Loucy (cell line): ENCODE data around the gene AGPAT2.

Source experiments
- H2AFZ ChIP-seq: fragments of 200-600 bp; sonication (generic); 2 replicates; pipeline ENCODE4 v1.6.0; 2016; ENCODE audit warnings: antibody characterized with exemption, mild to moderate bottlenecking, low read length, moderate library complexity
- H3F3A ChIP-seq: fragments of 200-600 bp; 2 replicates; pipeline ENCODE4 v1.6.0; 2016; ENCODE audit warnings: antibody characterized with exemption, low read depth, mild to moderate bottlenecking
- H3K27me3 ChIP-seq: fragments of 200-600 bp; sonication (generic); 2 replicates; pipeline ENCODE4 v1.6.1; 2014; ENCODE audit warnings: low read length, mild to moderate bottlenecking; ENCODE audit not compliant: insufficient read depth, poor library complexity, severe bottlenecking
- H3K36me3 ChIP-seq: fragments of 200-600 bp; sonication (generic); 2 replicates; pipeline ENCODE4 v1.6.1; 2016; ENCODE audit warnings: low read length; ENCODE audit not compliant: insufficient read depth
- H3K4me1 ChIP-seq: fragments of 200-600 bp; sonication (generic); 2 replicates; pipeline ENCODE4 v1.5.1; 2014; ENCODE audit warnings: low read length, mild to moderate bottlenecking; ENCODE audit not compliant: insufficient read depth, poor library complexity, severe bottlenecking
- H3K4me2 ChIP-seq: fragments of 200-600 bp; sonication (generic); 2 replicates; pipeline ENCODE4 v1.6.0; 2014; ENCODE audit warnings: antibody characterized with exemption, low read length, low read depth, mild to moderate bottlenecking; ENCODE audit not compliant: poor library complexity, severe bottlenecking
- H3K4me3 ChIP-seq: fragments of 200-600 bp; sonication (generic); 2 replicates; pipeline ENCODE4 v1.5.1; 2014; ENCODE audit warnings: low read length, mild to moderate bottlenecking, mixed read lengths; ENCODE audit not compliant: poor library complexity, severe bottlenecking
- H3K79me2 ChIP-seq: fragments of 200-600 bp; sonication (generic); 2 replicates; pipeline ENCODE4 v1.6.1; 2014; ENCODE audit warnings: low read length; ENCODE audit not compliant: insufficient read depth
- H3K9ac ChIP-seq: fragments of 200-600 bp; sonication (generic); 2 replicates; pipeline ENCODE4 v1.6.0; 2014; ENCODE audit warnings: mild to moderate bottlenecking, low read depth, low read length, moderate library complexity; ENCODE audit not compliant: poor library complexity, severe bottlenecking
- H3K9me2 ChIP-seq: fragments of 200-600 bp; sonication (generic); replicated peaks from 2 replicates; pipeline ENCODE4 v1.6.1; 2016; ENCODE audit warnings: low read depth, low read length, mixed read lengths
- H3K9me3 ChIP-seq: fragments of 200-600 bp; sonication (generic); 2 replicates; pipeline ENCODE4 v1.6.1; 2014; ENCODE audit warnings: mild to moderate bottlenecking, antibody characterized with exemption, low read length, low read depth; ENCODE audit not compliant: insufficient read depth
- H4K20me1 ChIP-seq: fragments of 200-600 bp; sonication (generic); 2 replicates; pipeline ENCODE4 v1.6.0; 2014; ENCODE audit warnings: antibody characterized with exemption, low read length, mild to moderate bottlenecking; ENCODE audit not compliant: insufficient read depth, poor library complexity, severe bottlenecking
- EZH2phosphoT487 ChIP-seq: fragments of 200-600 bp; IDR thresholded peaks from 2 replicates; pipeline ENCODE4 v1.6.1; 2018; ENCODE audit warnings: antibody characterized with exemption, mild to moderate bottlenecking, moderate library complexity, borderline replicate concordance
- TF ChIP-seq, protein P1 (sequence below): fragments of 200-600 bp; sonication (generic); conservative IDR thresholded peaks from 2 replicates; pipeline ENCODE4 v1.5.1; 2014; ENCODE audit warnings: mild to moderate bottlenecking, antibody characterized with exemption, low read length

AGPAT2 gene

GRCh38 chr9:136667214-136667939, 19.9 kb downstream of the AGPAT2 start:
- no peaks in the 10 kb centered on the region for H3K27me3 ChIP-seq
- TF ChIP-seq, protein P1, sequence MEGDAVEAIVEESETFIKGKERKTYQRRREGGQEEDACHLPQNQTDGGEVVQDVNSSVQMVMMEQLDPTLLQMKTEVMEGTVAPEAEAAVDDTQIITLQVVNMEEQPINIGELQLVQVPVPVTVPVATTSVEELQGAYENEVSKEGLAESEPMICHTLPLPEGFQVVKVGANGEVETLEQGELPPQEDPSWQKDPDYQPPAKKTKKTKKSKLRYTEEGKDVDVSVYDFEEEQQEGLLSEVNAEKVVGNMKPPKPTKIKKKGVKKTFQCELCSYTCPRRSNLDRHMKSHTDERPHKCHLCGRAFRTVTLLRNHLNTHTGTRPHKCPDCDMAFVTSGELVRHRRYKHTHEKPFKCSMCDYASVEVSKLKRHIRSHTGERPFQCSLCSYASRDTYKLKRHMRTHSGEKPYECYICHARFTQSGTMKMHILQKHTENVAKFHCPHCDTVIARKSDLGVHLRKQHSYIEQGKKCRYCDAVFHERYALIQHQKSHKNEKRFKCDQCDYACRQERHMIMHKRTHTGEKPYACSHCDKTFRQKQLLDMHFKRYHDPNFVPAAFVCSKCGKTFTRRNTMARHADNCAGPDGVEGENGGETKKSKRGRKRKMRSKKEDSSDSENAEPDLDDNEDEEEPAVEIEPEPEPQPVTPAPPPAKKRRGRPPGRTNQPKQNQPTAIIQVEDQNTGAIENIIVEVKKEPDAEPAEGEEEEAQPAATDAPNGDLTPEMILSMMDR, result no peak
- TF ChIP-seq EZH2phosphoT487, result no peak
- H3K79me2 ChIP-seq, result no peaks in the 10 kb centered on the region
- no peaks in the 10 kb centered on the region for H3F3A ChIP-seq
- no peaks in the 10 kb centered on the region for H4K20me1 ChIP-seq
- no peaks in the 10 kb centered on the region for H3K9me2 ChIP-seq
- H3K4me2 ChIP-seq, result no peak overlapping the region
- no peaks in the 10 kb centered on the region for H3K36me3 ChIP-seq
- no peaks in the 10 kb centered on the region for H3K4me1 ChIP-seq
- no peak overlapping the region for H3K9ac ChIP-seq
- no peak overlapping the region for H3K4me3 ChIP-seq
- no peak overlapping the region for H2AFZ ChIP-seq
- H3K9me3 ChIP-seq, result no peaks in the 10 kb centered on the region

DNA sequence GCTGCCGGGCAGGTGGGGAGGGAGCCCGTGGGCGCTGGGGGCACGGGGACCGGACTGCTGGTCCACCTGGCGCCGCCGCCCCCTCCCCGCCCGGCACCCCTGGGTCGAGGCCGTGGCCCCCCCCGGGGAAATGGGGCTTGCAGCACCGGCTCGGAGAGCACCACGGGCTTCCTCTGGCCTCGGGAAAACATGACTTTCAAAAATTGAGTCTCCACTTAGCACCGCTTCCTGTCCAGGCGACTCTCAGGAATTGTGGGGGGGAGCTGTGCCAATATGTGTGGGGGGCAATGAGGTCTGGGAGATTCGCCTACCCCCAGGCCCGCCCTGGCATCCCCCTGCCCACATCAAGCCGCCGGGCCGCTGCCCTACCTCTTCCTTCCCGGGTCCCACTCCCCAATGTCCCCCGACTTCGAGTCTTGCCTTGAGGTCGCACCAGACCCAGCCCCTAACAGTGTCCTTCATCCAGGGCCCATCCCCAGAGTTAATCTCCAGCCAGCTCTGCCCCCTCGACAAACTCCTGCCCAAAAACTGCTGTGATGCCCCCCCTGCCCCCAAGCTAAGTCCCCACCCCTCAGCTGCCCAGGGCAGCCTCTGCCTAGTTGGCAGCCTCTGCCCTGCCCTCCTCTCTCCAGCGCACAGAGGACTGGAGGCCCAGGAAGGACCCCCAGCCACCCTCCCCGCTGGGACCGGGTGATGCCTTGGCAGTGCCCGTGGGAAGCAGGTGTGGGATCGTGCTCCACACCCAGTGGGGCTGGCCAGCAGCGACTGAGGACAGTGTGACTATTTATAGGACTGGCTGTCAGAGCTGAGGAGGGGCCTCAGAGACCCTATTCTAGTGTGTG, 20.7 kb downstream of the AGPAT2 start:
- Histone ChIP-seq H3K9me2 (no peaks in the 10 kb centered on the region), H2AFZ (no peak overlapping the region), H3K27me3 (no peaks in the 10 kb centered on the region), H3K36me3 (no peaks in the 10 kb centered on the region), H3F3A (no peaks in the 10 kb centered on the region), H3K4me1 (no peaks in the 10 kb centered on the region), H4K20me1 (no peaks in the 10 kb centered on the region), H3K9ac (no peak overlapping the region), H3K4me3 (no peak overlapping the region), H3K79me2 (no peaks in the 10 kb centered on the region), H3K4me2 (no peak overlapping the region), H3K9me3 (no peaks in the 10 kb centered on the region)
- TF ChIP-seq, protein P1, result no peak
- no peak for TF ChIP-seq EZH2phosphoT487

GRCh38 chr9:136665704-136666371, 21.4 kb downstream of the AGPAT2 start:
- Histone ChIP-seq H4K20me1 (no peaks in the 10 kb centered on the region), H3K4me3 (no peak overlapping the region), H3K4me1 (no peaks in the 10 kb centered on the region), H3K9me2 (no peaks in the 10 kb centered on the region), H3F3A (no peaks in the 10 kb centered on the region), H3K9ac (no peak overlapping the region), H3K9me3 (no peaks in the 10 kb centered on the region), H3K36me3 (no peaks in the 10 kb centered on the region), H3K79me2 (no peaks in the 10 kb centered on the region), H3K27me3 (no peaks in the 10 kb centered on the region), H2AFZ (no peak overlapping the region), H3K4me2 (no peak overlapping the region)
- no peak for TF ChIP-seq EZH2phosphoT487
- TF ChIP-seq, protein P1, result no peak
